Measurements from ENCODE around the gene CPTP. TPM values are rescaled to one million over a fixed set of nuclear protein-coding genes. Genes with fewer than 3 reads are reported as not detected.

Gene CPTP
- total RNA-seq, 2 donors from 2014 or later: 15.6 to 33.0 TPM

- H3K4me3 ChIP-seq: no peak overlapping the region
- TF ChIP-seq POLR2A (IDR thresholded peaks at IDR 0.05) (no peak), CTCF (IDR thresholded peaks at IDR 0.05) (no peak)
- intact Hi-C loops (cut with DNase I): no loop called here
- whole genome bisulfite sequencing, 2 donors: 81 to 87% methylated on average over 3 to 24 of the region's 24 CpGs
- peaks cover 45% of the 10 kb centered on the region for H3K4me1 ChIP-seq
- H3K27ac ChIP-seq: no peak overlapping the region
- no peaks in the 10 kb centered on the region for H3K9me3 ChIP-seq
- H3K36me3 ChIP-seq (replicated peaks in 1 of 2; ENCODE audit: insufficient read depth in 1 of 2, low read depth in 2 of 2): peaks cover 0 to 8% of the 10 kb centered on the region in 2 donors
- DNase-seq (no peak), ATAC-seq (no peak)
- H3K27me3 ChIP-seq: no peaks in the 10 kb centered on the region
Observed at GRCh38 chr1:1343811-1344421, 19.3 kb downstream of the CPTP start.

GRCh38 chr1:1344655-1345361, 20.2 kb downstream of the CPTP start:
- Histone ChIP-seq H3K36me3 (replicated peaks in 1 of 2; ENCODE audit: insufficient read depth in 1 of 2, low read depth in 2 of 2) (peaks cover 0 to 4% of the 10 kb centered on the region in 2 donors), H3K27me3 (no peaks in the 10 kb centered on the region), H3K4me1 (peaks cover 45% of the 10 kb centered on the region), H3K9me3 (no peaks in the 10 kb centered on the region), H3K4me3 (no peak overlapping the region), H3K27ac (no peak overlapping the region)
- intact Hi-C loops (cut with DNase I): no loop called here
- TF ChIP-seq POLR2A (IDR thresholded peaks at IDR 0.05) (no peak), CTCF (IDR thresholded peaks at IDR 0.05) (peak in 6 of 7 experiments; percentile 16 to 38 (median 32))
- ATAC-seq (no peak), DNase-seq (peak in 2 of 4 donors; percentile 52)
- WGBS, 2 donors: 52% methylated on average over 12 of the region's 15 CpGs; no CpG with 5 or more reads in 1 of the 2 donors

- Histone ChIP-seq H3K4me1 (peaks cover 45% of the 10 kb centered on the region), H3K27me3 (no peaks in the 10 kb centered on the region), H3K4me3 (no peak overlapping the region), H3K9me3 (no peaks in the 10 kb centered on the region), H3K36me3 (replicated peaks in 1 of 2; ENCODE audit: insufficient read depth in 1 of 2, low read depth in 2 of 2) (peaks cover 0 to 4% of the 10 kb centered on the region in 2 donors), H3K27ac (no peak overlapping the region)
- 72% methylated on average over 13 of the region's 16 CpGs; no CpG with 5 or more reads in 1 of the 2 donors for WGBS, 2 donors
- ATAC-seq: no peak
- no peak for DNase-seq
- intact Hi-C loops (cut with DNase I): no loop called here
- TF ChIP-seq CTCF (IDR thresholded peaks at IDR 0.05) (no peak), POLR2A (IDR thresholded peaks at IDR 0.05) (no peak)
Observed at GRCh38 chr1:1345384-1345783, 20.8 kb downstream of the CPTP start.

- WGBS, 2 donors: 44% methylated on average over 5 to 11 of the region's 12 CpGs
Observed at GRCh38 chr1:1345860-1346500, 21.4 kb downstream of the CPTP start.

More at GRCh38 chr1:1345860-1346500, 21.4 kb downstream of the CPTP start:
- Histone ChIP-seq H3K27me3 (no peaks in the 10 kb centered on the region), H3K4me1 (peaks cover 45% of the 10 kb centered on the region), H3K4me3 (no peak overlapping the region), H3K9me3 (no peaks in the 10 kb centered on the region), H3K27ac (peak overlapping the region in 1 of 4 donors; percentile 79), H3K36me3 (replicated peaks in 1 of 2; ENCODE audit: insufficient read depth in 1 of 2, low read depth in 2 of 2) (peaks cover 0 to 4% of the 10 kb centered on the region in 2 donors)
- DNase-seq (no peak), ATAC-seq (no peak)
- TF ChIP-seq POLR2A (IDR thresholded peaks at IDR 0.05) (no peak), CTCF (IDR thresholded peaks at IDR 0.05) (no peak)
- intact Hi-C loops (cut with DNase I): no loop called here
